ENCODE data around the gene OR2F2.

OR2F2 gene

DNA sequence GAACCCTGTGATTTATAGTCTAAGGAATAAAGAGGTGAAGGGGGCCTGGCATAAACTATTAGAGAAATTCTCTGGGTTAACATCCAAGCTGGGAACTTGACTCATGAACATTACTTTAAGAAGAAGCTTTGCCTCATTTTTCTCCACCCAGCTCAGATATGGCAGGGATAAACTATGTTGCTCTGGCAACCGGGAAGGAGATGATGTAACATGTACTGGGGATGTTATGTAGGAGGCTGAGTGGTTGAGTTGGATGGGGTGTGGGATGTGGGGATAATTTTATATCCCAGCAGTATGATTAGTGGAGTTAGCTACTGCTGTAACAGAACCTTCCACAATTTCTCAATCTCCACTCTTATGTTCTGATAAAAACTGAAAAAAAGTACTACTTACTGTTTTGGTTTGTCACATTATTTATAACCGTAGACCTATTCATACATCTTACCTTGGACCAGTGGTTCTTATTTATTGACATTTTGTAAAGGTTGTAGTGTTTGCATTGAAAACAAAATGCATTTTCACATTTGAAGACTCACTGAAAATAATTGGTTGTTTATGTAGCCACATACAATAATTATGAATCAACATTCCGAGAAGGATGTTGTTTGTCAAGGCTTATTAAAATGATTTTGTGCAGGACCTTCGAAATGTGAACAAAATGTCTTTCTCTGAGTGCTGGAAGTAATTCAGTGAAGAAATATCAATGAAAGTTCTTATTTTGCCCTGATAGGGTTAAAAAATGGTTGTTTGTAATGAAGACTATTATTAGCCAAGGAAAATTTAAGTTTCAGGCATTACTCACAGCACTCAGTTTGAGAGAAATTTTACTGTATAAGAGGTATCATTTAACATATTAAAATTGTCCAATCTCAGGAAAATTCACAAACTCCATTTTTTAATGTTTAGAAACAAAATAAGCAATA, 1.3 kb downstream of the OR2F2 start:
- H3K4me3 ChIP-seq (ENCODE audit: control insufficient read depth, low read depth, low read length), result no peak overlapping the region
- TF ChIP-seq, protein P1, sequence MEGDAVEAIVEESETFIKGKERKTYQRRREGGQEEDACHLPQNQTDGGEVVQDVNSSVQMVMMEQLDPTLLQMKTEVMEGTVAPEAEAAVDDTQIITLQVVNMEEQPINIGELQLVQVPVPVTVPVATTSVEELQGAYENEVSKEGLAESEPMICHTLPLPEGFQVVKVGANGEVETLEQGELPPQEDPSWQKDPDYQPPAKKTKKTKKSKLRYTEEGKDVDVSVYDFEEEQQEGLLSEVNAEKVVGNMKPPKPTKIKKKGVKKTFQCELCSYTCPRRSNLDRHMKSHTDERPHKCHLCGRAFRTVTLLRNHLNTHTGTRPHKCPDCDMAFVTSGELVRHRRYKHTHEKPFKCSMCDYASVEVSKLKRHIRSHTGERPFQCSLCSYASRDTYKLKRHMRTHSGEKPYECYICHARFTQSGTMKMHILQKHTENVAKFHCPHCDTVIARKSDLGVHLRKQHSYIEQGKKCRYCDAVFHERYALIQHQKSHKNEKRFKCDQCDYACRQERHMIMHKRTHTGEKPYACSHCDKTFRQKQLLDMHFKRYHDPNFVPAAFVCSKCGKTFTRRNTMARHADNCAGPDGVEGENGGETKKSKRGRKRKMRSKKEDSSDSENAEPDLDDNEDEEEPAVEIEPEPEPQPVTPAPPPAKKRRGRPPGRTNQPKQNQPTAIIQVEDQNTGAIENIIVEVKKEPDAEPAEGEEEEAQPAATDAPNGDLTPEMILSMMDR (IDR thresholded peaks at IDR 0.05; ENCODE audit: control insufficient read depth, insufficient read depth, low read depth, low read length, missing control alignments), result no peak
- peak; percentile 63 for DNase-seq (ENCODE audit: low read depth)

- TF ChIP-seq, protein P1 (IDR thresholded peaks at IDR 0.05; ENCODE audit: control insufficient read depth, insufficient read depth, low read depth, low read length, missing control alignments), result no peak
- no peak for DNase-seq (ENCODE audit: low read depth)
- H3K4me3 ChIP-seq (ENCODE audit: control insufficient read depth, low read depth, low read length), result no peak overlapping the region
These were observed 3.6 kb downstream of the OR2F2 start for GRCh38 chr7:143938379-143939243.

- DNase-seq (ENCODE audit: low read depth), result no peak
- TF ChIP-seq, protein P1 (IDR thresholded peaks at IDR 0.05; ENCODE audit: control insufficient read depth, insufficient read depth, low read depth, low read length, missing control alignments), result no peak
- no peak overlapping the region for H3K4me3 ChIP-seq (ENCODE audit: control insufficient read depth, low read depth, low read length)
These were observed 10.4 kb downstream of the OR2F2 start for GRCh38 chr7:143945423-143945822.

- no peak for DNase-seq (ENCODE audit: low read depth)
- H3K4me3 ChIP-seq (ENCODE audit: control insufficient read depth, low read depth, low read length), result no peak overlapping the region
- TF ChIP-seq, protein P1 (IDR thresholded peaks at IDR 0.05; ENCODE audit: control insufficient read depth, insufficient read depth, low read depth, low read length, missing control alignments), result no peak
These were observed 12.1 kb downstream of the OR2F2 start for GRCh38 chr7:143947111-143947510.

DNA sequence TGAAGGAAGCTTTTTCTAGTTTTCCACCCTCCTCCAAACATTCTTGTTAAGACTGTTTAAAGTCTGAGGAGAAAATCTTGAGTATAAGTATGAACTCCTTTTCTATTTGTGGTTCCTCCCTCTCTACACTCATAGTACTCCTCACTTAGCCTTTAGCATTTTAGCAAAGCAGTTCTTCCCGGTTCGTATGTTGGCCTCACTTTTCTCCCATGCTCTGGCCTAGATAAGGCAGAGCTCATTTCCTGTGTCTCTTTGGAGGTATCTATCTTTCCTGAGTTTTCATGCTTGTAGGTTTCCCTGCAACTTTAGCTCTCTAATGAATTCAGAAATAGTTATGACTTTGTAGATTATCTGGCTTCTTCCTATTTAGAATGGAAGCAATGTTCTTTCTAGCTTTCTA, 13.7 kb downstream of the OR2F2 start:
- no peak overlapping the region for H3K4me3 ChIP-seq (ENCODE audit: control insufficient read depth, low read depth, low read length)
- no peak for DNase-seq (ENCODE audit: low read depth)
- TF ChIP-seq, protein P1 (IDR thresholded peaks at IDR 0.05; ENCODE audit: control insufficient read depth, insufficient read depth, low read depth, low read length, missing control alignments), result no peak

DNA sequence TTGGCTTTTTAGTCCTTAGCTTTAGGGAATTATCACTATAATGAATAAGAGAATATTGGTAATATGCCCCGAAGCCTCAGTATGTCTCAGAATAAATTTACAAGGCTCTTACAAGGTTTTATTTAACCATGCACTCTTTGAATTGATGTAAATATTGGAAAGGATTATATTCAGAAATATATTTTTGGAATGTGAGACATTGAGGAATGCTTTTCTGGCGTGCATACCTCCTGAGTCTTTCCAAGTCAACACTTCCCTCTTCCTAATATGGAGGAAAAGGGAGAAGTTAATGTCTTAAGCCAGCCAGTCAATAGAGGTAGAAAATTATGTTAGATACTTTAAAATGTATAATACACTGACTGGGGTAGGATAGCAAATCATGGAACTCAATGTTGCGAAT, 18.4 kb downstream of the OR2F2 start:
- H3K4me3 ChIP-seq (ENCODE audit: control insufficient read depth, low read depth, low read length), result no peak overlapping the region

More for the DNA sequence above, 18.4 kb downstream of the OR2F2 start:
- TF ChIP-seq, protein P1 (IDR thresholded peaks at IDR 0.05; ENCODE audit: control insufficient read depth, insufficient read depth, low read depth, low read length, missing control alignments), result no peak
- DNase-seq (ENCODE audit: low read depth), result no peak

Data from AG09309 (cell line).